Neural cell (in vitro differentiated cells): ENCODE measurements around the gene APOD.

Experiments used
- CTCF ChIP-seq: fragments of 450-650 bp; IDR thresholded peaks from 2 replicates; pipeline ENCODE4 v1.5.1; 2014; ENCODE audit warnings: antibody characterized with exemption, mild to moderate bottlenecking, moderate library complexity; ENCODE audit not compliant: poor library complexity, severe bottlenecking
- EP300 ChIP-seq: fragments of 450-650 bp; conservative IDR thresholded peaks from 2 replicates; pipeline ENCODE4 v1.6.1; 2014; ENCODE audit warnings: antibody characterized with exemption, mild to moderate bottlenecking, moderate library complexity; ENCODE audit not compliant: poor library complexity, severe bottlenecking
- EZH2 ChIP-seq: fragments of 200-600, 300-800 bp; shearing (Covaris generic), sonication (generic); IDR thresholded peaks from 2 replicates; pipeline ENCODE4 v1.6.1; 2014; ENCODE audit warnings: antibody characterized with exemption, low read length, borderline replicate concordance, mild to moderate bottlenecking; ENCODE audit not compliant: insufficient read depth, poor library complexity, severe bottlenecking
- RAD21 ChIP-seq: fragments of 450-650 bp; conservative IDR thresholded peaks from 2 replicates; pipeline ENCODE4 v1.6.1; 2014; ENCODE audit warnings: antibody characterized with exemption, mild to moderate bottlenecking, moderate library complexity
- TF ChIP-seq, protein P1 (sequence below): IDR thresholded peaks from 2 replicates; pipeline ENCODE4 v1.6.1; 2012; ENCODE audit warnings: borderline replicate concordance

- TF ChIP-seq, protein P1, sequence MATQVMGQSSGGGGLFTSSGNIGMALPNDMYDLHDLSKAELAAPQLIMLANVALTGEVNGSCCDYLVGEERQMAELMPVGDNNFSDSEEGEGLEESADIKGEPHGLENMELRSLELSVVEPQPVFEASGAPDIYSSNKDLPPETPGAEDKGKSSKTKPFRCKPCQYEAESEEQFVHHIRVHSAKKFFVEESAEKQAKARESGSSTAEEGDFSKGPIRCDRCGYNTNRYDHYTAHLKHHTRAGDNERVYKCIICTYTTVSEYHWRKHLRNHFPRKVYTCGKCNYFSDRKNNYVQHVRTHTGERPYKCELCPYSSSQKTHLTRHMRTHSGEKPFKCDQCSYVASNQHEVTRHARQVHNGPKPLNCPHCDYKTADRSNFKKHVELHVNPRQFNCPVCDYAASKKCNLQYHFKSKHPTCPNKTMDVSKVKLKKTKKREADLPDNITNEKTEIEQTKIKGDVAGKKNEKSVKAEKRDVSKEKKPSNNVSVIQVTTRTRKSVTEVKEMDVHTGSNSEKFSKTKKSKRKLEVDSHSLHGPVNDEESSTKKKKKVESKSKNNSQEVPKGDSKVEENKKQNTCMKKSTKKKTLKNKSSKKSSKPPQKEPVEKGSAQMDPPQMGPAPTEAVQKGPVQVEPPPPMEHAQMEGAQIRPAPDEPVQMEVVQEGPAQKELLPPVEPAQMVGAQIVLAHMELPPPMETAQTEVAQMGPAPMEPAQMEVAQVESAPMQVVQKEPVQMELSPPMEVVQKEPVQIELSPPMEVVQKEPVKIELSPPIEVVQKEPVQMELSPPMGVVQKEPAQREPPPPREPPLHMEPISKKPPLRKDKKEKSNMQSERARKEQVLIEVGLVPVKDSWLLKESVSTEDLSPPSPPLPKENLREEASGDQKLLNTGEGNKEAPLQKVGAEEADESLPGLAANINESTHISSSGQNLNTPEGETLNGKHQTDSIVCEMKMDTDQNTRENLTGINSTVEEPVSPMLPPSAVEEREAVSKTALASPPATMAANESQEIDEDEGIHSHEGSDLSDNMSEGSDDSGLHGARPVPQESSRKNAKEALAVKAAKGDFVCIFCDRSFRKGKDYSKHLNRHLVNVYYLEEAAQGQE: no peak
- TF ChIP-seq CTCF: no peak
- TF ChIP-seq RAD21: no peak
- no peak for TF ChIP-seq EP300
- no peak for TF ChIP-seq EZH2
These were observed 4.5 kb downstream of the APOD start for GRCh38 chr3:195579281-195579680.
